ENCODE data around the gene CEP85L. TPM values are rescaled to one million over a fixed set of nuclear protein-coding genes. Genes with fewer than 3 reads are reported as not detected.

CEP85L gene
- polyA plus RNA-seq, 1 donor from 2014 or later: 15.2 TPM

GRCh38 chr6:118502169-118502568, 149.2 kb downstream of the CEP85L start:
- Mint-ChIP-seq H3K27ac (no peak overlapping the region), H3K4me3 (no peak overlapping the region), H3K36me3 (peaks cover 29% of the 10 kb centered on the region), H3K9me3 (peaks cover 0 to 7% (median 6%) of the 10 kb centered on the region in 3 donors), H3K4me1 (peaks cover 5 to 8% (median 5%) of the 10 kb centered on the region in 3 donors), H3K27me3 (no peaks in the 10 kb centered on the region)

GRCh38 chr6:118501765-118502164, 149.6 kb downstream of the CEP85L start:
- H3K4me1 Mint-ChIP-seq: peaks cover 1 to 6% (median 3%) of the 10 kb centered on the region in 3 donors
- H3K4me3 Mint-ChIP-seq: no peak overlapping the region
- H3K36me3 Mint-ChIP-seq: peaks cover 29% of the 10 kb centered on the region
- H3K27me3 Mint-ChIP-seq: no peaks in the 10 kb centered on the region
- no peak overlapping the region for H3K27ac Mint-ChIP-seq
- peaks cover 0 to 7% (median 6%) of the 10 kb centered on the region in 3 donors for H3K9me3 Mint-ChIP-seq

- Mint-ChIP-seq H3K27ac (no peak overlapping the region), H3K4me3 (no peak overlapping the region), H3K4me1 (peaks cover 0 to 5% (median under 1%) of the 10 kb centered on the region in 3 donors), H3K27me3 (no peaks in the 10 kb centered on the region), H3K9me3 (peaks cover 0 to 7% (median 6%) of the 10 kb centered on the region in 3 donors), H3K36me3 (peaks cover 29% of the 10 kb centered on the region)
Observed at GRCh38 chr6:118501099-118501498, 150.3 kb downstream of the CEP85L start.

- peaks cover 28% of the 10 kb centered on the region for H3K36me3 Mint-ChIP-seq
- peaks cover 0 to 7% (median 6%) of the 10 kb centered on the region in 3 donors for H3K9me3 Mint-ChIP-seq
- H3K27me3 Mint-ChIP-seq: no peaks in the 10 kb centered on the region
- no peak overlapping the region for H3K27ac Mint-ChIP-seq
- H3K4me1 Mint-ChIP-seq: peaks cover 0 to 5% (median 0%) of the 10 kb centered on the region in 3 donors
- H3K4me3 Mint-ChIP-seq: no peak overlapping the region
Observed at GRCh38 chr6:118500130-118501015, 151.0 kb downstream of the CEP85L start.

- no peak overlapping the region for H3K27ac Mint-ChIP-seq
- H3K4me3 Mint-ChIP-seq: no peak overlapping the region
- peaks cover 27% of the 10 kb centered on the region for H3K36me3 Mint-ChIP-seq
- peaks cover 0 to 11% (median 9%) of the 10 kb centered on the region in 3 donors for H3K9me3 Mint-ChIP-seq
- no peaks in the 10 kb centered on the region for H3K27me3 Mint-ChIP-seq
- peaks cover 0 to 5% (median 0%) of the 10 kb centered on the region in 3 donors for H3K4me1 Mint-ChIP-seq
Observed at GRCh38 chr6:118495485-118496280, 155.7 kb downstream of the CEP85L start.

- peaks cover 5 to 20% (median 12%) of the 10 kb centered on the region in 3 donors for H3K9me3 Mint-ChIP-seq
- no peaks in the 10 kb centered on the region for H3K27me3 Mint-ChIP-seq
- H3K27ac Mint-ChIP-seq: no peak overlapping the region
- peaks cover 41% of the 10 kb centered on the region for H3K36me3 Mint-ChIP-seq
- peaks cover 0 to 4% (median 0%) of the 10 kb centered on the region in 3 donors for H3K4me1 Mint-ChIP-seq
- no peak overlapping the region for H3K4me3 Mint-ChIP-seq
Observed at GRCh38 chr6:118494091-118494490, 157.3 kb downstream of the CEP85L start.

GRCh38 chr6:118489990-118490389, 161.4 kb downstream of the CEP85L start:
- Mint-ChIP-seq H3K36me3 (peaks cover 54% of the 10 kb centered on the region), H3K4me3 (no peak overlapping the region)

GRCh38 chr6:118488631-118489030, 162.8 kb downstream of the CEP85L start:
- Mint-ChIP-seq H3K27me3 (no peaks in the 10 kb centered on the region), H3K36me3 (peaks cover 54% of the 10 kb centered on the region), H3K4me1 (no peaks in the 10 kb centered on the region), H3K27ac (no peak overlapping the region), H3K9me3 (peaks cover 11 to 32% (median 17%) of the 10 kb centered on the region in 3 donors), H3K4me3 (peak overlapping the region in 1 of 4 donors; percentile 89)

More at GRCh38 chr6:118489990-118490389, 161.4 kb downstream of the CEP85L start:
- Mint-ChIP-seq H3K9me3 (peaks cover 11 to 32% (median 17%) of the 10 kb centered on the region in 3 donors), H3K27me3 (no peaks in the 10 kb centered on the region), H3K27ac (no peak overlapping the region), H3K4me1 (no peaks in the 10 kb centered on the region)

- no peaks in the 10 kb centered on the region for H3K27me3 Mint-ChIP-seq
- H3K27ac Mint-ChIP-seq: no peak overlapping the region
- H3K9me3 Mint-ChIP-seq: peaks cover 11 to 26% (median 14%) of the 10 kb centered on the region in 3 donors
- peaks cover 39% of the 10 kb centered on the region for H3K36me3 Mint-ChIP-seq
- H3K4me1 Mint-ChIP-seq: no peaks in the 10 kb centered on the region
- no peak overlapping the region for H3K4me3 Mint-ChIP-seq
Observed at GRCh38 chr6:118485601-118486550, 165.5 kb downstream of the CEP85L start.

- Mint-ChIP-seq H3K36me3 (peaks cover 9% of the 10 kb centered on the region), H3K9me3 (no peaks in the 10 kb centered on the region), H3K4me3 (no peak overlapping the region), H3K4me1 (peaks cover 0 to 2% (median 0%) of the 10 kb centered on the region in 3 donors), H3K27me3 (no peaks in the 10 kb centered on the region), H3K27ac (no peak overlapping the region)
Observed at GRCh38 chr6:118476551-118476950, 174.8 kb downstream of the CEP85L start.

- Mint-ChIP-seq H3K36me3 (peaks cover 15% of the 10 kb centered on the region), H3K4me1 (peaks cover 0 to 2% (median 0%) of the 10 kb centered on the region in 3 donors), H3K27ac (no peak overlapping the region), H3K4me3 (no peak overlapping the region), H3K27me3 (no peaks in the 10 kb centered on the region), H3K9me3 (no peaks in the 10 kb centered on the region)
Observed at GRCh38 chr6:118473266-118473665, 178.1 kb downstream of the CEP85L start.

GRCh38 chr6:118469468-118469867, 181.9 kb downstream of the CEP85L start:
- no peak overlapping the region for H3K27ac Mint-ChIP-seq
- no peaks in the 10 kb centered on the region for H3K9me3 Mint-ChIP-seq
- no peaks in the 10 kb centered on the region for H3K27me3 Mint-ChIP-seq
- H3K36me3 Mint-ChIP-seq: peaks cover 34% of the 10 kb centered on the region
- no peak overlapping the region for H3K4me3 Mint-ChIP-seq
- no peaks in the 10 kb centered on the region for H3K4me1 Mint-ChIP-seq

- Mint-ChIP-seq H3K27me3 (no peaks in the 10 kb centered on the region), H3K27ac (no peak overlapping the region), H3K4me1 (no peaks in the 10 kb centered on the region), H3K36me3 (peaks cover 34% of the 10 kb centered on the region), H3K9me3 (no peaks in the 10 kb centered on the region), H3K4me3 (no peak overlapping the region)
Observed at GRCh38 chr6:118468682-118469465, 182.5 kb downstream of the CEP85L start.

Data from IgD-negative memory B cell (primary cell).